GM15510 (cell line): ENCODE measurements around the gene KCNQ1OT1.

ENCODE experiments used
- POLR2A ChIP-seq: IDR thresholded peaks from 3 replicates; pipeline ENCODE4 v1.6.1; 2011; ENCODE audit warnings: borderline replicate concordance; ENCODE audit not compliant: insufficient read length; ENCODE audit errors: extremely low read depth

Gene KCNQ1OT1

DNA sequence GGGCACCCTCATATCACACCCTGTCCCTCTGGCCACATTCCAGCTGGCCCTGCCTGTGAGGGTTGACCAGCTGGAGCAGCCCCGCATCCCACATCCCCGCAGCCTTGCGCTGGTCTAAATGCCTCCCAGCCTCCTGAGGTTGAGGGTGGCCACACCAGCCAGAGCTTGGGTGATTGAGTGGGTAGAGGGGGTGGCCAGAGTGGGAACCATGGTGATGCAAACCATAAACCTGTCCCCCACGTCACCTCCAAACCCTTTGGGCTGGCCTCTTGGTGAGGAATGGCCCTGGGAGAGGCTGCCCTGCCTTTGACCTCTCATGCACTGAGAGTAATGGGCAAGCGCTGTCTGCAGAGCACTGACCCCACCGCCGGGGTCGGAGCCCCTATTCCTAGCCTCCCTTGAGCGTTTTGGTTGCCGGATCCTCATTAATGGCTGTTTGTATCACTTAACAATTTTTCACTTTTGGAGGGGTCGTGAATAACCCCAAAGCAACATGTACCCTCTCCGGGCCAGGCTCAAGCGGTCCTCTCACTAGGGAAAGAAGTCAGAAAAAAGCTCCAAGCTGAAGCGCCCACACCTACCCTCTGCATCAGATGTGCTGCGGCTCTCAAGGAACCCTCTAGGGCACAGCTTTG, 16.0 kb upstream of the KCNQ1OT1 start:
- TF ChIP-seq POLR2A = no peak

DNA sequence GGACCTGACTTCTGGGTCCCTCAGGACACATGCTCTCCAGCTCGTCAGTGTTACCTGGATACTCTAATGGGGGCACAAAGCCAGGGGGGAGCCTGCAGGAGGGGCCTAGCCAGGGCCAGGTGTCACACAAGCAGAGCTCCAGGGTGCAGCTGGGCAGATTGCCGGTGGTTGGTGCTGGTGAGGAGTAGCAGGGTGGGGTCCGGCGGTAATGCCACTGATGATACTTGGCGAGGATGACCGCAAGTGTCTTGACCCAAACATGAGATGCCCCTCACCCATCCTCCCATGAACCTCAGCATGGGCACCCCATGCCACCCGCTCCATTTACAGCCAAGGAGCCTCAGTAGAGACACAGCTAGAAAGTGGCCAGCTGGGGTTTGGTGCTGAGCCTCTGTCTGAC, 15.1 kb upstream of the KCNQ1OT1 start:
- TF ChIP-seq POLR2A = no peak

DNA sequence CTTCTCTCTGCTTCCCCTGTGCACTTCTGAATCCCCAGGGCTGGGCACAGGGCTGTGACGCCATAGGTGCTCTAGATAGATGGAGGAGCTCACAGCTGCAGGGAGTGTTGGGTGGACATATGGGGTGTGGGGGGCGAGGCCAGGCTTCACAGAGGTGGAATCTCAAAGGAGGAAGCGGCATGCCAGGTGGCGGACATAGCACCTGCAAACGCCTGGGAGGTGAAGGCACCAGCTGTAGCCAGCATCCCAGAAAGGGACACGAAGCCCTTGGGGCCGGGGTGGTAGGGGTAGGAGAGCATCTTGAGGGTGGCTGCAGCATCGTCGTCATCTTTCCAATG, 14.6 kb upstream of the KCNQ1OT1 start:
- TF ChIP-seq POLR2A = no peak

DNA sequence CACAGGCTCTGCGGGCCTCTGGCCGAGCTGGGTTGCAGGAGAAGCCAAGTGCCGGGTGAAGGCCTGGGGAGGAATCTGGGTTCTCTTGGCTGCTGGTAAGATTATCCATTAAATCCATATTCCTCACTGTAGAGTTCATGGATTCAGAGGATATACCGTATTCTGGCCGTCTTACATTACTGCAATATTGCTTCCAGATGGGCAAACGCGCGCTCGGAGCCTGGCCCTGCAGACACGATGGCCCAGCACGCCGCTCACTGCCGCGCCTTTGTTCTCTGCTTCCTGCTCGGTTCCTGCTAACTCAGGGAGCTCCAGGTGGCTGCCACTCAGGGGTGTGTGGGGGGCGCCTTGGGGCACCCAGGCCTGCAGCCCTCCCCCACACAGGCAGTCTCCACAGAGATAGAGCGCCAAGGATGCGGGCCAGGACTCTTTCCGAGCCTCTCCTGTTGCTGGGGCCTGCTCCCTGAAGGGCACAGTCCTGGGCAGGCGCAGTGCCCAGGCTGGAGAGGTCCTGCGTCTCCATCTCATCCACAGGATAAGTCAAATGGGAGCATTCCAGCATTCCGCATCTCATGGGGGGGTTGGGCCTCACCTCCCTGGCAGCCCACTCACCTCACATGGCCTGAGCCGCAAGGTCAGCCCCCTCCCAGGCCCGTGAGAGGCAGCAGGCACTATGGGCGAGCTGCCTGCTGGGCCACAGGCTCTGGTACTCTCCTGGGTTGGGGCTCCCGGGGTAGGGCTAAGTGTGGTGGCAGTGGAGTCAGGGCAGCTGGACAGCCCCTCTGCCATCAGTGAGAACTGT, 14.1 kb upstream of the KCNQ1OT1 start:
- TF ChIP-seq POLR2A = no peak

DNA sequence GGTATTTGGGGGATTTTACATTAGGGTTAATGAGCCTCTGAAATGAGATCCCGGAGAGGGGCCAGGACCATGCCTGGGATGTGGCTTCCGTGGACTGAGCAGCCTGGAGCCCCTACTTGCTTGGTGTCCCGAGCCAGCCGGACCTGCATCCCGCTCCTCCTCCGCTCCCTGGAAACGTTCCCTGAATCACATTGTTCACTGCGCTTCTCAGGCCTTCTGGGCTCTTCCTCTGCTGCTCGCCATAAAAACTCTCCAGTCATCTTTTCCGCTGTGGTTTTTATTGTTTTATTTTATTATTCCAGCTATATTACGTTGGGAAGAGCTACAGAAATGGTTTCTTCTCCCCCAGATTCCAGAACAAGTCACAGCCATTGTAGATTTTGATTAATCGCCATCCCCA, 13.3 kb upstream of the KCNQ1OT1 start:
- TF ChIP-seq POLR2A = no peak

DNA sequence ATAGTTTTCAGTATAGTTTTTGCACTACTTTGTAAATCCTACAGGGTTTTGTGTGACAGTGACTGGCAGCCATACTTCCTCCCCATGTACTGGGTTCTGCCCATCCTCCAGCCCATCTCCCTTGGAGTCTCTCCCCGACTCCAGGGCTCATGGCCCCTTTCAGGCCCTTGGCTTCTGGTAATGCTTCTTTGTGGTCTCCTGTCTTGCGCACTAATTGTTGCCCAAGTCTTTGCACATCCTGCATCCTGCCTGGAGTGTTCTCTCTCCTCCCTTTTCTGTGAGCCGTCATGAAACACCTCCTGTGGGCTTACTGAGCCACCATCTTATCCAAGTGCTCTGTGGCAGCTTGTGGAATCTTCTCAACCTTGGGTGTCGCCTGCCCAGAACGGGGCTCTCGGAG, 11.4 kb upstream of the KCNQ1OT1 start:
- no peak for TF ChIP-seq POLR2A

DNA sequence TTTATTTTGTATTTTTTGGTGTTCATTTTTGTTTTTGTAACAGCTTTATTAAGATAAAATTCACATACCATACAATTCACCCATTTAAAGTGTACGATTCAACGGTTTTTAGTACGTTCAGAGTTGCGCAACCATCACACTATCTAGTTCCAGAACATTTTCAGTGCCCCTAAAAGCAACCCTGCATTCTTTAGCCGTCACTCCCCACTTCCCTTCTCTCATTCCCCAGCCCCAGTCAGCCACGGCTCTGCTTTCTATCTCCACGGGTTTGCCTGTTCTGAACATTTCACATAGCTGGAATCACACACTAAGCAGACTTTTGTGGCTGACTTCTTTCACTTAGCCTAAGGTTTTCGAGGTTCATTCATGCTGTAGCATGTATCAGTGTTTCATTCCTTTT, 9.6 kb upstream of the KCNQ1OT1 start:
- TF ChIP-seq POLR2A = no peak

DNA sequence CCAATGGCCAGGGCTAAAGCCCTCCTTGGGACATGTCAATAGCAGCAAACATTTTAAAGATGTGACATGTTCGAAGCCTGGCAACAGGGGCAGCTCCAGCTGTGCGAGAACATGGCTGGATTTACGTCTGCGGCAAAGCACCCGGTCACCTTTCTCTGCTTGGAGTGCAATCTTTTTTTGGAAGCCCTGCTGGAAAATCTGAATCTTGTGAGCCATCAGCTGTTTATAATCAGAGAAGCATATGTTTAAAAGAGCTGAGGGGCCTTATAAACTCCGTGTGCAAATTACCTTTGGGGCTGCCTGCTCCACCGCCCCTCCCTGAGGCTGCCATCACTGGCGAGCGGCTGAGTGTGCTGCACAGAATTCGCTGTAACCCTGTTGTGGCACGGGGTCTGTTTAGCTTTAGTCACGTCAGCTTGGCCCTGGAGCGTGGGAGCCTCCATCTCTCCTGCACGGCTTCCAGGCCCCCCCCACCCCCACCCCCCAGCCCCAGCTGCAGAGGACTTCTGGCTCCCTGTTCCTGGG, 9.0 kb upstream of the KCNQ1OT1 start:
- TF ChIP-seq POLR2A = no peak

DNA sequence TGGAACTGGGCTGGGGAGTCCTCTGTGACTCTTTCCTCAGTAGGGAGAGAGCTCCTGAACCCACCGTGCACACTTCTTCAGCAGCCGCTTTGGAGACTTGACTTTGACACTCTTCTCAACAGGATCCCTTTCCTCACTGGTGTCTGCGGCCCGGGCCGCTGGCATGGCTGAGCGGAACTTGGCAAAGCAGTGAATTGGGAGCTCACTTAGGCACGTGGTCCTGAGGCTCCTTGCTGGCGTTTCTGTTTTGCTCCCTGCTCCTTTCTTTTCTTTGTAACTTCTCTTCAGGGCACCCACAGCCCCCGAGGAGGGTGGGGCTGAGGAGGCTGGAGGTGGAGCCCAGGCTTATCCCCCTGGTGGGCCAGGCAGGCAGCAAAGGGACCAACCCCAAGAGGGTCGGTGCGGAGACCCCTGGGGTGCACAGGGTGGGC, 8.4 kb upstream of the KCNQ1OT1 start:
- TF ChIP-seq POLR2A = no peak

DNA sequence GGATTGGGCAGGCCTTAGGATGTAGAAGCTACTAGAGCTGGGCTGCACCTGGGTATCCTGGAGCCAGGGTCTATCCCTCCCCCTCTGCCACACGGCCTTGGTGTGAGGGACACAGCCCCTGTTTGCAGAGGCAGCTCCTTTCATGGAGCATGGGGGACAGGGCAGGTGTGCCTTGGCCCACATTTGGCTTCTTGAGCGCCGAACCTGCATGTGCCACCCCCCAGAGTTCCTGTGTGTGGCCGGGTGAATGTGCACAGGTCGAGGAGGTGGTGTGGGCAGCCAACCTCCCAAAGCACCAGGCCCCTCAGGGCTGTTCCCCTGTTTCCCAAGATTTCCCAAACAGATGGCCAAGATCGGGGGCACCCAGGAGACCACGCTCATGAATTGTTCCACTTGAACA, 7.9 kb upstream of the KCNQ1OT1 start:
- no peak for TF ChIP-seq POLR2A

DNA sequence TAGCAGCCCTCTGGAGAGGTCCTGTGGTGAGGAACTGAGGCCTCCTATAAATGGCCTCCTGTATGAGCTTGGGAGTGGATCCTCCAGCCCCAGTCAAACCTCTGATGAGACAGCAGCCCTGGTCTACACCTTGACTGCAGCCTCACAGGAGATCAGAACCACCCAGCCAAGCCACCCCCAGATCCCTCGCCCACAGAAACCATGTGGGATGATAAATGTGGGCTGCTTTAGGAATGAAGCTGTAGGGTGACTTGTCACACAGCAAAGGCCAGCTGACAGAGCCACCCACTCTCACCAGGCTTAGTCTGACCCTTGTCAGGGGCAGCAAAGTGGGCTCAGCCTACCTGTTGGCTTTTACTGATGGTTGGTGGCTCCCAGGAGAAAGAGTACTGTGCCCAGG, 6.5 kb upstream of the KCNQ1OT1 start:
- TF ChIP-seq POLR2A = no peak

DNA sequence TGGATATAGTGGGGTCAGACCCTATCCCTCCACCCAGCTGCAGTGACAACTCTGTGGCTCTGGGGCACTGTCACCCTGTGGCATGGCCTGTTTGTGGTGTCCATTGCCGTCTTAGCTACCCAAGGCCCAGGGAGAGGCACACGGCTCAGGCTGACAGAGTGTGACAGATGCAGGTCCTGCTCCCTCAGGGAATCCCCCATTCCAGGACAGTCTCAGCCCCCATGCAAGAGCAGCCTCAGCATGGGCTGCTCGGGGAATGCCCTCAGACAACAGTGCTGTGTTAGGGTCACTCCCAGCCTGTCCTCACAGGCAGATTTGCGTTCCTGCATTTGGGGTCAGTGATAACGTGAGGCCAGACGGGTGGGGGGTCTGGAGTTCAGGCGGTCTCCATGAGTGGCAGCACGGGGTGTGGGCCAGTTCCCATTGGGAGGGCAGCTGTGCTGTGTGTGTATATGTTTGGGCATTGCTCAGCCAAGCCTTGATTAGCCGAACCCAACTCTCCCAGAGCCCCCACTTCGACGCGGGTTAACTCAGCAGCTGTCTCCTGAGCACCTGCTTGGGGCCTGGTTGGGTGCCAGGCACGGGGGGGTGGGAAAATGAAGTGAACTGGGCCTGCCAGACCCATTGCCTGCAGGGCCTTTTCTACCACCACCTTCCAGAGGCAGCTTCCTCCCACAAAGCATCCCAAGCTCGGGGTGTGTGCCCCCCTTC, 5.3 kb upstream of the KCNQ1OT1 start:
- no peak for TF ChIP-seq POLR2A

DNA sequence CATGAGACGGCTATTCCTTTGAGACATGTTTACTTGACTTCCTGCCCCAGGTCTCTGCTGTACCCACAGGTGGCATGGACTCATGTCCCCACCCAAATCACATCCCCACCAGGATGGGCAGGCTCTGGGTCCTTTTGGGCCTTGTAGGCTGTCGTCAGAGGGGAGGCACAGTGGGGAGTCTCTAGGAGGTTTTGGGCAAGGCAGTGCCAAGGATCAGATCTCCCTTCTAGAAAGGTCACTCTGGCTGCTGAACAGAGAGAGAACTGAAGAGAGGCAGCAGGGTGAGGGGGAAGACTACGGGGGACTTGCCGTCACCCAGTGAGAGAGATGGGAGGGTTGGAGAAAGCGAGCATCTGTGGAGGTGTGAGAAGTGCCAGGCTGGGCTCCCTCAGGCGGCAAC, 4.6 kb upstream of the KCNQ1OT1 start:
- no peak for TF ChIP-seq POLR2A

DNA sequence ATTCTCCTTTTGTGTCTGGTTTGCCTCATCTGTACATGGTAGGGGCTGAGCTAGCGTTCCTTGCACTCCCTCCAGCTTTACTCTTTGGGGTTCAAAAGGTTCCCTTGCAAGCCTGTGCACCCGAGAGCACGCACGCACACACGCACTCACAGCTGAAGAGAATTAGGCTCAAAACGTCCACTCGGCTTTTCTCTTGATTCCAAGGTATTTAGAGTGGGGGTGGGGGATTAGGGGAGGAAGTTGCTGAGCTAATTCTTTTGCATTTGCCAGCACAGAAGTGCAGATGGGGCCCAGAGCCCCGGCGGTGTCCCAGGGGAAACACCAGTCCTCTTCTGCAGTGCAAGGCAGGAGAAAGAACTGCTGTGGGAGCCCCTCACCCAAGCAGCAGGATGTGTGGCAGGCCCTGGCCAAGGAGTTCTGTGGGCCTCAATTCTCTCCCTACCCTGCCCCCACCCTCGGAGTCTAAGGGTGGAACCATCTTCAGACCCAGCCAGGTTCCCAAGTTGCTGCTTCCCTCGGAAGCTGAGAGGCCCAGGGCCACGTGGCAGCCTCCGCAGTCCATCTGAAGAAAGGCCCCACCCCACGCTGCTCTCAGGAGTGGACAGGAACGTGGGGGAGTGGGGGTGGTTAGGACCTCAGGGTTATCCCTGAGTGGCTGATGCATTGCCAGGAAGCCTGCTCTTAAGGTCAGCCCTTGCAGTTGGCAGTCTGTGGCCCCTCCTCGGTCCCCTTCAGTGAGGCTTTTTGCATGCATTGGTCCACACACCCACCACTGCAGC, 3.8 kb upstream of the KCNQ1OT1 start:
- no peak for TF ChIP-seq POLR2A

DNA sequence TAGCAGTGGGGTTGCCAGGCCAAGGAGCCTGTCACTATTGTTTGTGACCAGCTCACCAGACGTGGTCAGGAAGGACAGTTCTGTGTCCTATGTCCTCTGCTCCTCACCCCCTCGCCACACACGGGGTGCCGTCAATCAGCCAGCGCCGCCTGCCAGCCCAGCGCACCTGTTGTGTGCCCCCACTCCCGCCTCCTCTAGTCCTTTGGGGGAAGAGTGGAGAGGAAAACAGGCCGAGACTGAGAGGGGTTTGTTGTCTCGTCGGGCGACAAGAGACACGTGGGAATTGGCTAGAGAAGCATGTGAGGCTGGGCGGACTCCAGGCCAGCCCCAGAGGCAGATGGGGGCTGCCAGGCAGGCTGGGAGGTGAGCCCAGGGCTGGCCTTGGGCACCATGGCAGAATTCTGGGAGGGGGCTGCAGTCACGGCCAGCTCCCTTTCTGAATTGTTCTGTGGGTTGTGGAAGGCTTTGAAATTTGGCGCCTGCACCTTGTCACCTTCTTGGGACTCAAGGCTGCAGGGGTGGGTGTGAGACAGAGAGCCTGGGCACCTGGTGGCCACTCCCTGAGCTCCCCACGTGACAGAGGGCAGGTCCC, 3.1 kb upstream of the KCNQ1OT1 start:
- TF ChIP-seq POLR2A = no peak

DNA sequence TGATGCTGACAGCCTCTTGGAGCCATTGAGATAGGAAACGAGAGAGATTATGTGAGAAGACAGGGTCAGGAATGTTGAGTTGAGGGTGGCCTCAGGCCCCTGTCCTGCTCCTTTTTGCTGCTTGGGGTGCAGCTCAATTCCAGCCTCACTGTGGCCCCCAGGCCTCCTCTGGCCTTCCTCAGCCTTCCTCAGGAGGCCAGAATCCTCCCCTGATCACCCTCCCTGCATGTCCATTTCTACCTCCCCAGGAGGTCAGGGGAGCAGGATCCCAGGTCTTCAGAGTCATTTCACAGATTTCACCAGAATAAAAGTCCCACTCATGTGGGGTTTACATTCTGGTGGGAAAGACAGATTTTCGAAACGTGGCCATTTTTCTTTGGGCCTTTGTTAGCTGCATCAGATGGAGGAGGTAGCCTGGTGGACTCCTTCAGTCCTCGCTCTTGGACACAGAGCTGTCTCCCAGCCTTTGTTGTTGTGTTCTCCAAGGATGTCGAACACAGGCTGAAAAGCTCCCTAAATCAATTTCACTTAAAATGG, 2.2 kb upstream of the KCNQ1OT1 start:
- TF ChIP-seq POLR2A = no peak
